Panc1 (cell line): ENCODE measurements around the gene MTHFSD.

Source experiments
- CTCF ChIP-seq: fragments of 450-650 bp; IDR thresholded peaks from 2 replicates; pipeline ENCODE4 v1.5.1; 2017; ENCODE audit warnings: mild to moderate bottlenecking
- SIN3A ChIP-seq: IDR thresholded peaks from 2 replicates; pipeline ENCODE4 v1.6.1; 2012; ENCODE audit warnings: low read depth, mild to moderate bottlenecking, low read length, moderate library complexity, borderline replicate concordance; ENCODE audit not compliant: insufficient read depth

GRCh38 chr16:86512860-86513470 is 42.1 kb downstream of the MTHFSD start:
- TF ChIP-seq CTCF, result no peak
- TF ChIP-seq SIN3A, result no peak
